Posterior cingulate gyrus (tissue), 11 donors: ENCODE data around the gene KATNA1.

Experiments used
- DNase-seq, 10 donors: peaks; one replicate each; pipeline versions ENCODE4 v3.0.0 to v3.0.0-alpha.2; 2020 to 2021; ENCODE audit warnings: mixed read lengths in 3 of 10
- intact Hi-C: fragments of 100-400 bp; cut with DNase I; formaldehyde crosslinking; loops from one replicate; pipeline ENCODE4 v1.15.1; 2023

The KATNA1 gene

DNA sequence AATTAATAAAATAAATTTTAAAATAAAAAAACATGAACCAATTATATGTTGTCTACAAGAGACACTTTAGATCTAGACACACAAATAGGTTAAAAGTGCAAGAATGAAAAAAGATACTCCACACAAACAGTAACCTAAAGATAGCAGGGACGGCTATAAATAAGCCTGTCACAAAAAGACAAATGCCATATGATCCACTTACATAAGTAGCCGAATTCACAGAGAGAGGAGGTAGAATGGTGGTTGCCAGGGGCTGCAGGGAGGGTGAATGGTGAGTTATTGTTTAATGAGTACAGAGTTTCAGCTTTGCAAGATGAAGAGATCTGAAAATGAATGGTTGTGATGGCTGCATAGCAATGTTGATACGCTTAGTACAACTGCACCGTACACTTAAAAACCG is 32.7 kb downstream of the KATNA1 start:
- intact Hi-C loops: no loop called here
- no peak for DNase-seq

DNA sequence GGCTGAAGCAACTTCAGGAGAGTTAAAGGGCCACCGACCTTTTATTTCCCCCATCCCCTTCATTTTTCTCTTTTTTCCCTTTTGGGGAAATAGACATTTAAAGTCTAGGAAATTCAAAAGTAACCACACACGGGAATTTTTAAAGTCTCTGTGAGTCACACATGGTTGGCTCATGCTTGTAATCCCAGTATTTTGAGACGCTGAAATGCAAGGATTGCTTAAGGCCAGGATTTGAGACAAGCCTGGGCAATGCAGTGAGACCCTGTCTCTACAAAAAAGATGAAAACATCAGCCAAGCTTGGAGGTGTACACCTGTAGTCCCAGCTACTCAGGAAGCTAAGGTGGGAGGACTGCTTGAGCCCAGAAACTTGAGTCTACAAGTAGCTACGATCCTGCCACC is 34.2 kb downstream of the KATNA1 start:
- intact Hi-C loops: no loop called here
- no peak for DNase-seq

DNA sequence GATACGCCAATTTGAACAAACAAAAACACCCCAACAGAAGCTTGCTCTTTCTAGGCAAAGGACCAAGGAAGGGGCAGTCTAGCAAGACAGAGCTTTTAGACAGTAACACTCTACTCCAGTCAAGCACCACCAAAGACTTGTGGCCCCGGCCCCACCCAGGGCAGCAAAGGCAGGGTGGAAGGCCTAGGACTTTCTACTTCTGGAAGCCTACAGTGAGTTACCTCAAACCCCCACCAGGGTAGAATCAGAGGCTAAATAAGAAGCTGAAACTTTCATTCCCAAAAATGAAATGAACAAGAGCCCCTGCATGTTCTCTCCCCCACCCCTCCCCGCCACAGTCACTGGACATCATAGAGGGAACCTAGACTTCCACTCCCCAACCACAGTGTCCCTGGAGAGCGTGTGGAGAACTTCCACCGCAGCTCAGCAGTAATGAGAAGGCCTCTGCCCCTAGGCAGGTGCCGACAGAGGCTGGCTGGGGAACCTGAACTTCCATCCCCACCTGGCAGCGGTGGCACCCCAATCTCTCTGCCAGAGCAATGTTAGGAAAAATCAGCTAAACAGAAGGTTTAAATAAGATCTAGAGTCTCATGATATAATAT is 40.0 kb downstream of the KATNA1 start:
- DNase-seq: no peak
- intact Hi-C loops: no loop called here

DNA sequence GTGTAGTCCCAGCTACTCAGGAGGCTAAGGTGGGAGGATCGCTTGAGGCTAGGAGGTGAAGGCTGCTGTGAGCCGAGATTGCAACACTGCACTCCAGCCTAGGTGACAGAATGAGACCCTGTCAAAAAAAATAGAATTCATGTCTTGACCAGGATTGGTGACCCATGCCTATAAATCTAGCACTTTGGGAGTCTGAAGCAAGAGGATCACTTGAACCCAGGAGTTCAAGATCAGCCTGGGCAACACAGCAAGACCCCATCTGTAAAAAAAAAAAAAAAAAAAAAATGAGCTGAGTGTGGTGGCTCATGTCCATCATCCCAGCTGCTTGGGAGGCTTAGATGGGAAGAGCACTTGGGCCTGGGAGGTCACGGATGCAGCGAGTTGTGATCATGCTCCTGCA is 48.0 kb downstream of the KATNA1 start:
- intact Hi-C loops: no loop called here
- no peak for DNase-seq

DNA sequence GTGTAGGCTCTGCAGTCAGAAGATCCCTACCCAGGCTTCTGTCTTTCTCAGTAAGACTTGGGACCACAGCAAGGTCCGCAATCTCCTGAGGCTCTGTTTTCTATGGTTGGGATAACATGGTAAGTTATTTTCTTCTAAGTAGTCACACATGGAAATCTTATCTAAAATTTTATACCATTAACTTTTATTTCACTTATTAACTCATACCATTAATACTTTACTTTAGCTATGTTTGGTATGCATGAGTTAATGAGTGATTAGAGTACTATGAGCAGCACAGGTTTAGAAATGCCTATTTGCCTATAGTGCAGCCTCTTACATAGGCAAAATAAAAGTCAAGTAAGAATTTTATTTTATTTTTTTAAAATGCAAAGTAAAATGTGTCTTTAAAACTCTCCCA is 55.1 kb downstream of the KATNA1 start:
- no peak for DNase-seq

DNA sequence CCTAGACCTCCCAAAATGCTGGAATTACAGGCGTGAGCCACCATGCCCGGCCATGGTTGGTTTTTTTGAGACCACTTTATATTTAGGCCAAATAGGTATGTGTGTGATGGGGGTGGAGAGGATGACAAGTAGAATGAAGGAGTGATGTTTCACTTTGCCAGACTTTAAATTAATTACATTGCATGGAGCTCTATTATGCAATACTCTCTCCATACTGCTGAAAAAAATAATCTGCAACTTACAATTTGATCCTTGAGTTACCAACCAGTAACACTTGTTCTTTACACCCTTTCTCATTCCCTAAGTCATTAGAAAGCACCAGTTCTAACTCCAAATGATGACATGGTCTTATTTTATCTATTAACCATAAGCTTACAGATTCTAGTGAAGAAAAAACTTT is 55.5 kb downstream of the KATNA1 start:
- intact Hi-C loops: no loop called here
- DNase-seq: no peak

More for the DNA sequence above, 55.1 kb downstream of the KATNA1 start:
- intact Hi-C loops: no loop called here

DNA sequence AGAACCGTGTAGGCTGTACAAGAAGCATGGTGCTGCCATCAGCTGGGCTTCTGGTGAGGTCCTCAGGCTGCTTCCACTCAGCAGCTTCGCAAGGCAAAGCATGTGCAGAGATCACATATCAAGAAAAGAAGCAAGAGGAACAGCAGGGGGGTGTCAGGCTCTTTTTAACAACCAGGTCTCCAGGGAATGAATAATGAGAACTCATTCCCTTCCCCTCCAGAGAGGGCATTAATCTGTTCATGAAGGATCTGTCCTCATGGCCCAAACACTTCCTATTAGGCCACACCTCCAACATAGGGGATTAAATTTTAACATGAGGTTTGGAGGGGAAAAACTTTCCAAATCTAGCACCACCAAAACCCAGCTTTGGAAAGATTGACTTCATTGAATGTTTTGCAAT is 62.4 kb downstream of the KATNA1 start:
- no peak for DNase-seq
- intact Hi-C loops: no loop called here

DNA sequence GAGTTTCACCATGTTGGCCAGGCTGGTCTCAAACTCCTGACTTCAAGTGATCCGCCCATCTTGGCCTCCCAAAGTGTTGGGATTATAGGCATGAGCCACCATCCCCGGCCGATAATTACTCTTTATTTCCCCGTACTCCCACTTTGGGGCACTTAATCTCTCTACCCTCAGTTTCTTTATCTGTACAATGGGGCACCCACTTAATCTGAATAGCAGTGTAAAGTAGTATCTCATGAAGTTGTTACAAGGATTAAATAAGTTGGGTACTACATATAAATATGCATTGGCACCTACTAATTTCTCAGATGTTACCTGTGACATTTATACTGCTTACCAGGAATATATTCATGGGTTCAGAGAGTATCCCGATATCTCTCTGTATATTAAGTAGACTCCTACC is 67.2 kb downstream of the KATNA1 start:
- no peak for DNase-seq
- intact Hi-C loops: no loop called here

DNA sequence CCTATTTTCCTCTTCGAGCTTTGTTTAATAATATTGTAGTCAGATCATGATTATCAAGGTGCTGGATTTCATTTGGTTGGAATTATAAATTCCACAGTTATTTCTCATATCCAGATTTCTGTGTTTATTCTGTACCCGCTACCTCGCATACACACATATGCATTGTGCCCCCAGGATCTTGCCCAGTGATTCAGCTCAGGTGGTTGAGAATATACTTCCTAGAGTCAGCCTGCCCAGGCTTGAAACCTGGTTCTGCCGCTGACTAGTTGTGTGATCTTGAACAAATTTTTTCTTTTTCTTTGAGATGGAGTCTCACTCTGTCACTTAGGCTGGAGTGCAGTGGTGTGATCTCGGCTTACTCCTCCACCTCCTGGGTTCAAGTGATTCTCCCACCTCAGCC is 67.6 kb downstream of the KATNA1 start:
- no peak for DNase-seq
- intact Hi-C loops: no loop called here

DNA sequence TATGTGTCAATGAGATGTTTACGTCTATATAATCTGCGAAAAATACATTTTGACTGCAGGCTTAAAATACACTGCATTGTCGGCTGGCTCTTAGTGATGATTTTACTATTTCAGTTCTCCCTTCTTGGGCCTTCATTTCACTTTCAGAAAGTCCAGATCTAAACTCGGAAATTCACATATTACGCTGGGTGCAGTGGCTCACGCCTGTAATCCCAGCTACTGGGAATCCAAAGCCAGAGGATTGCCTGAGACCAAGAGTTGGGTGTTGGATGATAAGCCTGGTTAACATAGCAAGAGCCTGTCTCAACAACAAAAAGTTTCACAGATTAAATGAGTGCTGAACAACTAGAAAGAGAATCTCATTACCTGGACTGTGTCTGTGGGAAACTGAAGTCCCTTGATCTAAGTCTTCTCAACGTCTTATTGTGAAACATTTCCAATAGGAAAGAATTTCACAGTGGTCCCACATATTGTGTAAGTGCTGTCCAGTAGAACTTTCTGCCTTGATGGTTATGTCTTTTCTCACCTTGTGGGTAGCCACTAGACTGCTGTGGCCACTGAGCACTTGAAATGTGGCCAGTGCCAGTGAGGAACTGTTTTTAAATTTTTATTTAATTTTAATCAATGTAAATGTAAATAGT is 80.4 kb downstream of the KATNA1 start:
- intact Hi-C loops: loop anchor here (5.0 kb wide), 4 partner anchors 79 to 354 kb away; partner anchors contain the start of genes KATNA1, LATS1, LRP11 and RAET1G
- no peak for DNase-seq

DNA sequence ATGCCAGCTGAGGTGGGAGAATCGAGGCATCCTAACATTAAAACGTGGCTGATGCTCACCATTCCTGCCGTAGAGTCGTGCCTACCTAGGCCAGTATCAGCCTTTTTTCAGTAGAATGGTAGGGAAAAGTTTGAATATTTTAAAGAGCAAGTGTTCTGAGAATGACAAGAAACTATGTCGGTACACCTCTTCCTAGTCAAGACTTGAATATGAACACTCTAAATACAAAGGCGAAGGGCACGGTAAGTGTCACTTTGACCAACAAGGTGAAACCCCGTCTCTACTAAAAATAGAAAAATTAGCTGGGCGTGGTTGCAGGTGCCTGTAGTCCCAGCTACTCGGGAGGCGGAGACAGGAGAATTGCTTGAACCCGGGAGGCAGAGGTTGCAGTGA is 81.3 kb downstream of the KATNA1 start:
- intact Hi-C loops: loop anchor here (5.0 kb wide), 4 partner anchors 80 to 355 kb away; partner anchors contain the start of genes KATNA1, LATS1, LRP11 and RAET1G

DNA sequence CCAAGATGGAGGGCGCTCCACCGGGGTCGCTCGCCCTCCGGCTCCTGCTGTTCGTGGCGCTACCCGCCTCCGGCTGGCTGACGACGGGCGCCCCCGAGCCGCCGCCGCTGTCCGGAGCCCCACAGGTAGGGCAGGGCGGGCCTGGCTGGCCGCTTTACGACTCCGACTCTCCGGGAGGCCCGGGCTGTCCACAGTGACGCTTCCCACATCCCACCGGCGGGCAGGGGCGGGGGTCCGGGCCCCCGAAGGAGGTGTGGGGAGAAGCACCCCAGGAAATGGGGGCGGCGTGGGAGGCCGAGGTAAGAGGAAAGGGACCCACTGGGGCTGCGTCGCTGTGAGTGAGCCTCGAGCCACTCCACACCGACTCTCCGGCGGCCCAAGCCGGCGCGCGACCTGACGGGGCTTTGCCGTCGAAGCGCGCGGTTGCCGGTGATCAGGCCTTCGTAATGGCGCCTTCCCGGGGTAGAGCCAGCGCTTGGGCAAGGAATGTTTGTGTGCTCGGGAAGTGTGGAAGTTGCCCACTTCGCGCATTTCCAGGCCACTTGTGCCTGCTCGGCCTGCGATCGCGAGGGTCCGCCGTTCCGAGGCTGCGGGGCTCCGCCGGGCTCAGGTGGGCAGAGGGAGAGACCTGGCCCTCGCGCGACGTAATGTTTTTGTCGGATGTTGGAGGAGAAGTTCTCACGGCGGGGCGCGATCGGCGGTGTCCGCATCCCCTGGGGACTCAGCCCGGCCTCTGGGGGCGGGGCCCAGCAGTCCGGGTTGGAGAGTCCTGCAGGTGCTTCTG is 81.9 kb downstream of the KATNA1 start:
- DNase-seq: peak; percentile 24 to 89 (median 40)
- intact Hi-C loops: loop anchor here (5.0 kb wide), 4 partner anchors 81 to 356 kb away; partner anchors contain the start of genes KATNA1, LATS1, LRP11 and RAET1G

More for the DNA sequence above, 81.3 kb downstream of the KATNA1 start:
- DNase-seq: no peak

DNA sequence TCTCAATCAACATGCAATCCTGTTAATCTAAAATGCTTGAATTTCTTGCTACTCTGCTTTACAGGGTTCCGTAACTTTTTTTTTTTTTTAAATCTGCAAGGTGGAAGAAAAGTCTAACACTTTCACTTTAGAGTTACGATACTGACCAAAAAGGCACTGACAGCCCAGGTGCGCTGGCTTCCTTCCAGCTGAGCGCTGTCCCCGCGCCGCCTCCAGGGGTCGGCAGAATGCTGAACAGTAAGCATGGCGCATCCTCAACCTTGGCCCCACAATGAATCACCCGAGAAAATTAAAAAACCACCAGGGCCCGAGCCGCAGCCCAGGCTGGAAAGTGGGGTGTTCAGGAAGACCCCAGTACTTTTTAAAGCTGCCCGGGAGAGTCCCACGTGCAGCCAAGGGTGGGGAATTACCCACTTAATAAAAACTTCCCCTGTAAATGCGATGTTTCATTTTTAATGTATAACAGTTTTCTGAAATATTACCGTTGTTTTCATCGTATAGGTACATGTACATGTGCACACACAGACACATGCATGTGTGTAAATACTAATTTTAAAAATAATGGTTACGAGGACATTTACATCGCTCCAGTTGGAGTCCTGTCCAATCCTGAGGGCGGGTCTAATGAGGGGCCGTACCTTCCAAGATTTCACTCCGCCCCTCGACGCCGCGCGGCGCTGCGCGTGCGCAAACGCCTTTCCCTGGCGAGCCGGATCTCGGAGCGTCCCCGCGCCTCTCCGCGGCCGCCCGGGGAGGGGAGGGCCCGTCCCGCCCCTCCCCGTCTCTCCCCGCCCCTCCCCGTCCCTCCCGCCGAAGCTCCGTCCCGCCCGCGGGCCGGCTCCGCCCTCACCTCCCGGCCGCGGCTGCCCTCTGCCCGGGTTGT is 82.7 kb downstream of the KATNA1 start, which contains the start of gene GINM1:
Gene GINM1, plus strand, starts transcription at position 849 of the 883 bp plus-strand sequence. CDS start 40 bp downstream, outside the sequence.
- intact Hi-C loops: loop anchor here (2.0 to 5.0 kb wide), 5 partner anchors 19 to 357 kb away; partner anchors contain the start of genes KATNA1, LATS1, LRP11 and PPIL4

DNA sequence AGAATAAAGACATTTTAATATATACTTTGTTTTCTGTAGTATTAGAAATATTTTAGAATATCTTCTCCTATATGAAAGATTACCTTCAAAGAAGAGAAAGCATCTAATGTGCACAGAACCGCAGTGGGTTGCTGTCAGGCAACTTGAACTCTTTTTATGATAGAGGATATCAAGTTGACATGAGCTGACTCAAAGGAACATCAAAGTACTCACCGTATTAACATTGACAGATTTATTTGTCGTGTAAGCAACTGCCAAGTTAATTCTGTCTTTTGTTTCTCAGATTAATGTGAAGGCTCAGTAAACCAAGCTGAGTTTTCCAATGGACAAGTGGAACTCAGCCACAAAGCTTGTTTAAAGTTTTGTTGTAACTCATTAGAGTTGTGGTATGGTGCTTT is 84.6 kb downstream of the KATNA1 start:
- no peak for DNase-seq
- intact Hi-C loops: loop anchor here (2.0 kb wide), 1 partner anchor 17 kb away; the partner anchor contains the start of gene PPIL4

More for the DNA sequence above, 82.7 kb downstream of the KATNA1 start, which contains the start of gene GINM1:
- DNase-seq: peak; percentile 89 to 99 (median 92)

DNA sequence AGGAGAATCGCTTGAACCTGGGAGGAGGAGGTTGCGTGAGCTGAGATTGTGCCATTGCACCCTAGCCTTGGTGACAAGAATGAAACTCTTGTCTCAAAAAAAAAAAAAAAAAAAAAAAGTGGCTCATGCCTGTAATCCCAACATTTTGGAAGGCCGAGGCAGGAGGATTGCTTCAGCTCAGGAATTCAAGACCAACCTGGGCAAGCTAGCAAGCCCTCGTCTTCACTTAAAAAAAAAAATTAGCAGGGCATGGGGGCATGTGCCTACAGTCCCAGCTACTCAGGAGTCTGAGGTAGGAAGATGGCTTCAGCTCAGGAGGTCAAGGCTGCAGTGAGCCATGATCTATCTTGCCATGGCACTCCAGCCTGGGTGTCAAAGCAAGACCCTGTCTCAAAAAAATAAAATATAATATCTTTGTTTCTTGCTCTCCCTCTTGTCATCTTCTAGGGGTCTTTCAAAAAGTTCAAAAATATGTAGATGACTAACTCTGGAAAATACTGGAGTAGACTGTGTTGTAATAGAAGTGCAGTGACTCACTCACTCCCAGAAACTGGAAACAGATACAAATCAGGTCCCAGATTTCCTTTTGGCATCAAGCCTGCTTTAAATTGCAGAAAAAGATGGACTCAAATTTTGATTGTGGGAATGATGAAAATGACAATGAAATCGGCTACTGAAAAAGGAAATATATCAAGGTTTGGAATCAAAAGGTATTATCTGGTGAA is 85.1 kb downstream of the KATNA1 start:
- intact Hi-C loops: no loop called here

DNA sequence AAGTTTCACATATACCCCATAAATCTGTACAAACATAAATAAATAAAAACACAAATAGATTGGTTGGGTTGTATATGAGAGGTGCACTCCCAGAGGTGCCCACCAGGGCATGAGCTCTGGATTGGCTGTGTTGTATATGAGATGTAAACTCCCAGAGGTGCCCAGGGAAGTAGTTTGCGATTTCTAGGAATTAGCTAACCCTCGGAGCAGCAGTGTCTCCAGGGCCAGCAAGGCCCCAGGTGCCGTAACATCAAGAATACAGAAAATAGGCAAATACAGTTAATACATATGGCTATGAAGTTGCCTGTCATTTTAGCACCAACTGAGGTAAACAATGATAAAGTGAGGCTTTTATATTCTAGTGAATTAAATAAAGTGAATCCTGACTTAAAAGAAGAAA is 87.8 kb downstream of the KATNA1 start:
- intact Hi-C loops: no loop called here
- no peak for DNase-seq

More for the DNA sequence above, 85.1 kb downstream of the KATNA1 start:
- DNase-seq: no peak

DNA sequence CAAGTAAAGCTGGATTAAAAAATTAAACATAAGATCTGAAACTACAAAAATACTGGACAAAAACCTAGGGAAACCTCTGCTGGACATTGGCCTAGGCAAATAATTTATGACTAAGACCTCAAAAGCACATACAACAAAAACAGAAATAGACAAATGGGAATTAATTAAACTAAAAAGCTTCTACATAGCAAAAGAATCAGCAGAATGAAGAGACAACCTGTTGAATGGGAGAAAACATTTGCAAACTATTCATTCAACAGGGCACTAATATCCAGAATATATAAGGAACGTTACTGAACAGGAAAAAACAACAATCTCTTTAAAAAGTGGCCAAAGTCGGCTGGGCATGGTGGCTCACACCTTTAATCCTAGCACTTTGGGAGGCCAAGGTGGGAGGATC is 89.1 kb downstream of the KATNA1 start:
- intact Hi-C loops: no loop called here
- no peak for DNase-seq

DNA sequence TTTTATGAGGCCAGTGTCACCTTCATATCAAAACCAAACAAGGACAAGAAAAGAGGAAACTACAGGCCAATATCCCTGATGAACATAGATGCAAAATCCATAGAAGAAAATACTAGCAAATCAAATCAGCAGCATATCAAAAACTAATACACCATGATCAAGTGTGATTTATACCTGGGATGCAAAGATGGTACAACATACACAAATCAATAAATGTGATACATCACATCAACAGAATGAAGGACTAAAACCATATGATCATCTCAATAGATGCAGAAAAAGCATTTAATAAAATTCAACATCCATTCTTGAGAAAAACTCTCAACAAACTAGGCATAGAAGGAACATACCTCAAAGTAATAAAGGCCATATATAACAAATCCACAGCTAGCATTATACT is 90.5 kb downstream of the KATNA1 start:
- intact Hi-C loops: no loop called here
- no peak for DNase-seq

DNA sequence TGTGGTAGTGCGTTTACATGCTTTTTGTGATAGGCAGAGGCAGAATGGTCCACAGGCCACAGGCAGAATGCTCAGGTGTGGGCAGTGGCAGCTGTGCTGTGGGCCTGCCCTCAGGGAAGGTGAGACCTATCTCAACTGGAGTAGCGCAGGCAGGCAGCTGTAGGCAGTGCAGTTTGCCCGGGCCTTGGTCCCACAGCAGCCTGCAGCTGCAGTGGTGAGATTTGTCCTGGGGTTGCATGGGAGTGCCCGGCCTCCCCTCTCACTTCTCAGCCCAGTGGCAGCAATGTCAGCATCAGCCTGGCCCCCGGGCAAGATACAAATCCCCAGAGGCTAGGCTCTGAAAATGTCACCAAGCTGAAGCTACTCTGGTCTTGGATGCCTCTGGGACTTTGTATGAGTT is 96.6 kb downstream of the KATNA1 start:
- intact Hi-C loops: no loop called here

More for the DNA sequence above, 96.6 kb downstream of the KATNA1 start:
- no peak for DNase-seq
